ENCODE measurements around the gene HMGB4. TPM values are rescaled to one million over a fixed set of nuclear protein-coding genes. Genes with fewer than 3 reads are reported as not detected.

Gene HMGB4
- total and polyA plus RNA-seq, 3 donors from 2014 or later, result 237 to 687 (median 622) TPM

- Histone ChIP-seq H3K27me3 (no peaks in the 10 kb centered on the region), H3K9me3 (no peaks in the 10 kb centered on the region), H3K36me3 (ENCODE audit: low read depth, missing control alignments) (no peaks in the 10 kb centered on the region), H3K27ac (no peak overlapping the region), H3K4me3 (no peak overlapping the region), H3K4me1 (no peaks in the 10 kb centered on the region)
- no peak for DNase-seq
- intact Hi-C loops (cut with DNase I; ENCODE audit: low total_unique reads), result no loop called here
- 91 to 92% methylated on average over 5 of the region's 5 CpGs for WGBS, 2 donors
- TF ChIP-seq CTCF (IDR thresholded peaks at IDR 0.05) (no peak), POLR2A (IDR thresholded peaks at IDR 0.05) (no peak)
Observed at GRCh38 chr1:33854091-33854490, 9.8 kb upstream of the HMGB4 start.

GRCh38 chr1:33860671-33861070 is 3.2 kb upstream of the HMGB4 start:
- DNase-seq, result no peak
- Histone ChIP-seq H3K9me3 (no peaks in the 10 kb centered on the region), H3K27me3 (no peaks in the 10 kb centered on the region), H3K36me3 (ENCODE audit: low read depth, missing control alignments) (no peaks in the 10 kb centered on the region), H3K4me3 (no peak overlapping the region), H3K4me1 (no peaks in the 10 kb centered on the region), H3K27ac (no peak overlapping the region)
- WGBS, 2 donors, result 69 to 82% methylated on average over 2 of the region's 2 CpGs
- TF ChIP-seq POLR2A (IDR thresholded peaks at IDR 0.05), result no peak
- no peak for TF ChIP-seq CTCF (IDR thresholded peaks at IDR 0.05)
- intact Hi-C loops (cut with DNase I; ENCODE audit: low total_unique reads), result no loop called here

- Histone ChIP-seq H3K27me3 (no peaks in the 10 kb centered on the region), H3K27ac (no peak overlapping the region), H3K36me3 (ENCODE audit: low read depth, missing control alignments) (no peaks in the 10 kb centered on the region), H3K4me3 (no peak overlapping the region), H3K9me3 (no peaks in the 10 kb centered on the region), H3K4me1 (no peaks in the 10 kb centered on the region)
- intact Hi-C loops (cut with DNase I; ENCODE audit: low total_unique reads), result no loop called here
- TF ChIP-seq CTCF (IDR thresholded peaks at IDR 0.05) (no peak), POLR2A (IDR thresholded peaks at IDR 0.05) (no peak)
- WGBS, 2 donors, result 84 to 85% methylated on average over 14 of the region's 14 CpGs
- DNase-seq, result no peak
Observed at GRCh38 chr1:33864460-33865389, 846 bp downstream of the HMGB4 start.

GRCh38 chr1:33866281-33866680 is 2.4 kb downstream of the HMGB4 start:
- Histone ChIP-seq H3K36me3 (ENCODE audit: low read depth, missing control alignments) (no peaks in the 10 kb centered on the region), H3K4me3 (no peak overlapping the region), H3K27me3 (no peaks in the 10 kb centered on the region), H3K9me3 (no peaks in the 10 kb centered on the region), H3K4me1 (no peaks in the 10 kb centered on the region), H3K27ac (no peak overlapping the region)
- DNase-seq, result peak; percentile 22
- intact Hi-C loops (cut with DNase I; ENCODE audit: low total_unique reads), result no loop called here
- TF ChIP-seq POLR2A (IDR thresholded peaks at IDR 0.05) (no peak), CTCF (IDR thresholded peaks at IDR 0.05) (no peak)
- 43 to 67% methylated on average over 6 of the region's 6 CpGs for WGBS, 2 donors

GRCh38 chr1:33867684-33868083 is 3.8 kb downstream of the HMGB4 start:
- WGBS, 2 donors, result 82 to 91% methylated on average over 1 of the region's 1 CpG
- intact Hi-C loops (cut with DNase I; ENCODE audit: low total_unique reads), result no loop called here
- Histone ChIP-seq H3K4me3 (no peak overlapping the region), H3K27me3 (no peaks in the 10 kb centered on the region), H3K4me1 (no peaks in the 10 kb centered on the region), H3K36me3 (ENCODE audit: low read depth, missing control alignments) (no peaks in the 10 kb centered on the region), H3K27ac (no peak overlapping the region), H3K9me3 (no peaks in the 10 kb centered on the region)
- DNase-seq, result no peak
- TF ChIP-seq POLR2A (IDR thresholded peaks at IDR 0.05) (no peak), CTCF (IDR thresholded peaks at IDR 0.05) (no peak)

Measured in testis (tissue), 3 donors.